Left lung (tissue), 10 donors: Measurements from ENCODE around the gene GINS2. TPM values are rescaled to one million over a fixed set of nuclear protein-coding genes. Genes with fewer than 3 reads are reported as not detected.
A peak's percentile ranks its signal among the peaks of the same experiment; 100 is the strongest.

ENCODE experiments used
- ATAC-seq: fragments of 200-7000 bp; cut with Tn5 transposase; one replicate; pipeline ENCODE4 v1.9.1; 2020; ENCODE audit warnings: moderate library complexity
- DNase-seq, 4 donors: peaks; one replicate each; pipeline ENCODE4 v3.0.0-alpha.2; 2013 to 2020
- H3K27ac ChIP-seq, 2 donors: fragments of 200-600 bp; sonication (generic) in 1 of 2; one replicate each; pipeline versions ENCODE4 v1.5.0 to v1.8.0; 2020 to 2021
- H3K27me3 ChIP-seq, 2 donors: fragments of 200-600 bp; sonication (generic) in 1 of 2; one replicate each; pipeline versions ENCODE4 v1.5.0 to v1.8.0; 2020 to 2021
- H3K36me3 ChIP-seq, 2 donors: fragments of 200-600 bp; sonication (generic) in 1 of 2; one replicate each; pipeline versions ENCODE4 v1.5.0 to v1.8.0; 2020 to 2021
- H3K4me1 ChIP-seq, 2 donors: fragments of 200-600 bp; one replicate each; pipeline ENCODE4 v1.8.0; 2021
- H3K4me3 ChIP-seq, 2 donors: fragments of 200-600 bp; sonication (generic) in 1 of 2; one replicate each; pipeline versions ENCODE4 v1.5.0 to v1.8.0; 2020 to 2021; ENCODE audit warnings: mild to moderate bottlenecking in 1 of 2
- H3K9me3 ChIP-seq, 2 donors: fragments of 200-600 bp; sonication (generic) in 1 of 2; one replicate each; pipeline versions ENCODE4 v1.5.0 to v1.8.0; 2020 to 2021
- intact Hi-C, 2 donors: fragments of 100-400 bp; cut with DNase I; formaldehyde crosslinking; loops; one replicate each; pipeline versions ENCODE4 v1.11.2 to v1.14.2; 2022
- polyA plus RNA-seq, 6 donors: library from polyadenylated mRNA; unstranded; fragments of 120-200 nt; gene quantifications; one replicate each; pipeline ENCODE4 v1.2.1, GENCODE V29; 2013; ENCODE audit not compliant: insufficient read length in 6 of 6
- total RNA-seq, 2 donors: library from RNA; stranded (reverse); fragmentation: NEBNext Ultra II Directional; extraction: Animal tissue kit (Norgen Biotek cat#: 25700); gene quantifications; one replicate each; pipeline ENCODE4 v1.2.1, GENCODE V29; 2021
- TF ChIP-seq, protein P1 (sequence below), 2 donors: fragments of 200-600 bp; sonication (generic) in 1 of 2; IDR thresholded peaks; one replicate each; pipeline versions ENCODE4 v1.5.0 to v1.8.0; 2021; ENCODE audit warnings: antibody characterized with exemption in 2 of 2
- donor health status: DM: no; HTN: yes; CAD: no.
- donor health status: DM: no; HTN: no; CAD: no.

GINS2 gene
- total and polyA plus RNA-seq, 8 donors, result 4.2 to 17.4 (median 13.8) TPM

DNA sequence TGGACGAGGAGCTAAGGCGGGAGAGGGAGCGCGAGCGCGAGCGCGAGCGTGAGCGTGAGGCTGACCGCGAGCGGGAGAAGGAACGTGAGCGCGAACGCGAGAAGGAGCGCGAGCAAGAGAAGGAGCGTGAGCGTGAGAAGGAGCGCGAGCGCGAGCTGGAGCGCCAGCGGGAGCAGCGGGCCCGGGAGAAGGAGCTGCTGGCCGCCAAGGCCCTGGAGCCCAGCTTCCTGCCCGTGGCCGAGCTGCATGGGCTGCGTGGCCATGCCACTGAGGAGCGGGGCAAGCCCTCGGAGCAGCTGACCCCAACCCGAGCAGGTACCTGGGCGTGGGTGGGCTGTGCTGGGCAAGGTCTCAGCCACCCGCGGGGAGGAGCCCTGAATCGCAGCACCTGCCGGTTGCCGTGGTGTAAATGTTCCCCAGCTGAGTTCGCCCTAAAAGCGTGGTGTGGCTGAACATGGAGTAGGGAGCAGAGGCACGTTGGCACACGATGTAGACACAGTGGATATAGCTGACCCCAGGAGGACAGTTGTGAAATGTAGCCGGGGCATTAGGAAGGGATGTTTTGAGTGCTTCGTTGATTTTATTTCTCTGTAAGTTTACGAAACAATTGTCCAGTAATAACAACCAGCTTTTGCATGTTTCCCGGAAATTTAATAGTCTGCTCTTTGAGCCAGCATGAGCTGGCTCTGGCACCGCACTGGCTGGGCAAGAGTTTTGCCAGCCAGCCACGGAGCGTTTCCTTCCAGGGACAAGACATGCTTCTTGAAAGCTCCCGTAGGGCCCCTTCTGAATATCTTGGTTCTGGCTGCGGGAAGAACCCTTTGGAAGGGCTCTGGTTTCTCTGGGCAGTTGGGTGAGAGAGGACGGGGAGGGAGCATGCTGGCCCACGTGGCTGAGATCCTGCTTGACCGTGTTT, 32.1 kb downstream of the GINS2 start:
- H3K36me3 ChIP-seq, result peaks cover 4 to 83% of the 10 kb centered on the region in 2 donors
- no peaks in the 10 kb centered on the region for H3K9me3 ChIP-seq
- TF ChIP-seq, protein P1, sequence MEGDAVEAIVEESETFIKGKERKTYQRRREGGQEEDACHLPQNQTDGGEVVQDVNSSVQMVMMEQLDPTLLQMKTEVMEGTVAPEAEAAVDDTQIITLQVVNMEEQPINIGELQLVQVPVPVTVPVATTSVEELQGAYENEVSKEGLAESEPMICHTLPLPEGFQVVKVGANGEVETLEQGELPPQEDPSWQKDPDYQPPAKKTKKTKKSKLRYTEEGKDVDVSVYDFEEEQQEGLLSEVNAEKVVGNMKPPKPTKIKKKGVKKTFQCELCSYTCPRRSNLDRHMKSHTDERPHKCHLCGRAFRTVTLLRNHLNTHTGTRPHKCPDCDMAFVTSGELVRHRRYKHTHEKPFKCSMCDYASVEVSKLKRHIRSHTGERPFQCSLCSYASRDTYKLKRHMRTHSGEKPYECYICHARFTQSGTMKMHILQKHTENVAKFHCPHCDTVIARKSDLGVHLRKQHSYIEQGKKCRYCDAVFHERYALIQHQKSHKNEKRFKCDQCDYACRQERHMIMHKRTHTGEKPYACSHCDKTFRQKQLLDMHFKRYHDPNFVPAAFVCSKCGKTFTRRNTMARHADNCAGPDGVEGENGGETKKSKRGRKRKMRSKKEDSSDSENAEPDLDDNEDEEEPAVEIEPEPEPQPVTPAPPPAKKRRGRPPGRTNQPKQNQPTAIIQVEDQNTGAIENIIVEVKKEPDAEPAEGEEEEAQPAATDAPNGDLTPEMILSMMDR (IDR thresholded peaks at IDR 0.05), result no peak
- no peak overlapping the region for H3K27ac ChIP-seq
- ATAC-seq (no peak), DNase-seq (peak in 1 of 4 donors; percentile 72)
- H3K27me3 ChIP-seq, result no peaks in the 10 kb centered on the region
- H3K4me1 ChIP-seq, result peaks cover 0 to 23% of the 10 kb centered on the region in 2 donors
- H3K4me3 ChIP-seq, result no peak overlapping the region
- intact Hi-C loops, result no loop called here

DNA sequence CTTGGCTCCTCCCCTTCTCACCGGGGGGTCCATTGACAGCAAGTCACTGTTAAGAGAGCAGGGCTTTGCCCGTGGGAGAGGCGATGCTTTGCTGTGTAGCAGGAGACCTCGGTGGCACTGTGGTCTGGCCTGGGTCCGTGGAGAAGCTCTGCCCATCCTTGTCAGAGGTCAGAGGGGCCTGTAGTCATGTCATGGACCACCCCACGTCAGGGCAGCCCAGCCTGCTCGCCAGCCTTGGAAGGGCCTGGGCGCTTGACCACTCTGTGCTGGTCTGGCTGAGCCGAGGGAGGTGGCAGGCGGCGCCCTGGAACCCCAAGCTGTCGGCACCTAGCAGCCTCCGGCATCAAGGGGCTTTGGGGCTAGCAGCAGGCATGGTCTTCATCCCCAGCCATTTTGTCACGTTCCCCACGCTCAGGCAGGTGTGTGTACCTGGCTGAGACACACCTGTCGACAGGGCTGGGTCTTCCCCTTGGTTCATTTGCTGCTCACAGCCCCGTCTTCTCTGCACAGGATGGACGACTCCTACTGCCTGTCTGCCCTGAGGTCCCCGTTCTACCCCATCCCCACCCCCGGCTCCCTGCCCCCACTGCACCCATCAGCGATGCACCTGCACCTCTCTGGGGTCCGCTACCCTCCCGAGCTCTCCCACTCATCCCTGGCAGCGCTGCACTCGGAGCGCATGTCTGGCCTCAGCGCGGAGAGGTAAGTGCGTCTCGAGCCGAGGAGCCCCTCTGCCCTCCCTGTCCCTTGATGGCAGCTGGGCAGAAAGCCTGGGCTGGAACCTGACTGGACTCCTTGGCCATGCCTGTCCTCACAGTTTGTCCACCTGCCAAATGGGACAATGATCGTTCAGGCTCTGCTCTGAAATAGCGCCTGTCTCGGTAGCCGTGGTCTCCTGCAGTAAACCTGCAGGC, 33.3 kb downstream of the GINS2 start:
- Histone ChIP-seq H3K4me3 (no peak overlapping the region), H3K9me3 (no peaks in the 10 kb centered on the region), H3K27me3 (no peaks in the 10 kb centered on the region), H3K36me3 (peaks cover 4 to 74% of the 10 kb centered on the region in 2 donors), H3K27ac (no peak overlapping the region), H3K4me1 (peaks cover 5 to 29% of the 10 kb centered on the region in 2 donors)
- intact Hi-C loops, result no loop called here
- DNase-seq (peak in 1 of 4 donors; percentile 63), ATAC-seq (no peak)
- TF ChIP-seq, protein P1 (IDR thresholded peaks at IDR 0.05), result no peak

DNA sequence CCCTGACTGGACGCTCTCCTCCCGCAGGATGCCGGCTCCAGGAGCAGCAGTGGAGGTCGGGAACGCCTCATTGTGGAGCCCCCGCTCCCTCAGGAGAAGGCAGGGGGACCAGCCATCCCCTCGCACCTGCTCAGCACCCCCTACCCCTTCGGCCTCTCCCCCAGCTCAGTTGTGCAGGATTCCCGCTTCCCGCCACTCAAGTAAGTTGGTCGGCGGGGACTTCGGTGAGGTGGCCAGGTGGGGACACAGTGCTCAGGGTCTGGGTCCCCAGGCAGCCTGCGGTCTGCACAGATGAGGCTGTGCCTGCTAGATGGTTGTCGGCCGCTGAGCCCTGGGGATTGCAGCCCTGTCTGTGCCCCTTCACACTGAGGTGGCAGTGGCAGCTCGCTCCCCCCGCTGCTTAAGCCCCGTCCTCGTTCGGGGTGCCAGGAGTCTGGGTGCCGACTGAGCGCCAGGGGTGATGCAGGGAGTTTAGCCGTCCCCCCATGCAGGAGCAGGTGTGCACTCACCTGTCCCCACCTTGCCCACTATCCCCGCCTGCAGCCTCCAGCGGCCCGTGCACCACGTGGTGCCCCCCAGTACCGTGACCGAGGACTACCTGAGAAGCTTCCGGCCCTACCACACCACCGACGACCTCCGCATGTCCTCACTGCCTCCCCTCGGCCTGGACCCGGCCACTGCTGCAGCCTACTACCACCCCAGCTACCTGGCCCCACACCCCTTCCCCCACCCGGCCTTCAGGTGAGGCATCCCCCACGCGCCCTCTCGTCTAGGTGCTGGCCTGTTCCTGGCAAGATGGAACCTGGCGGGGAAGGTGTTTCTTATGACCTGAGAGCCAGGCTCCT, 34.3 kb downstream of the GINS2 start:
- TF ChIP-seq, protein P1 (IDR thresholded peaks at IDR 0.05), result no peak
- H3K27me3 ChIP-seq, result no peaks in the 10 kb centered on the region
- H3K36me3 ChIP-seq, result peaks cover 4 to 74% of the 10 kb centered on the region in 2 donors
- peaks cover 5 to 29% of the 10 kb centered on the region in 2 donors for H3K4me1 ChIP-seq
- H3K9me3 ChIP-seq, result no peaks in the 10 kb centered on the region
- H3K4me3 ChIP-seq, result no peak overlapping the region
- DNase-seq (peak in 1 of 4 donors; percentile 73), ATAC-seq (no peak)
- H3K27ac ChIP-seq, result no peak overlapping the region
- intact Hi-C loops, result no loop called here

DNA sequence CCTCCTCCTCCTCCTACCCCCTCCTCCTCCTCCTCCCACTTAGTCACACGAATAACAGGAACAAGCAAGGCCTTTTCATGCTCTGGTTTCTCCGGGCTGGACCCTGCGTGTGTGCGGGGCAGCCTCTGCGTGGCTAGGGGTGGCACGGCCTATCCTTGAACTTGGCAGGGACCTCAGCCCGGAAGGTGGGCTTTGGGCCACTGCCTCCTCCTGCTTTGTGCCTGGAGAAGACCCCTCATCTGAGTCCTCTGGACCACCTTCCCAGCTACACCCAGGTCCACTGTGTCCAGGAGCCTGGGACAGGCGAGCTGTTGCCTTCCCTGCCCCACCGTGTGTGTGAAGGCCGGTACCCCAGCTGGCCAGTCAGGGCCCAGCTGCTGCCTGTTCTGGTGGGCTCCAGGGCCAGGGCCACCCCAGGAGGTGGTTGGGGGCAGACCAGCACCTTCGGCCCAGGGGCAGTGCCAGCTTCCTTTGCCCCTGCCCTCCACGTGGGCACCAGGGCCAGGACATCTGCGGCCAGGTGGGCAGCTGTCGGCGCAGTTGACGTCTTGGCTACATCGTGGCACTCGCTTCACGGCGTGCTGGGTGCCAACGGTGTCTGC, 35.4 kb downstream of the GINS2 start:
- intact Hi-C loops, result no loop called here
- Histone ChIP-seq H3K27ac (peak overlapping the region in 1 of 2 donors; percentile 63), H3K36me3 (peaks cover 4 to 74% of the 10 kb centered on the region in 2 donors)

More for the DNA sequence above, 35.4 kb downstream of the GINS2 start:
- H3K4me1 ChIP-seq, result peaks cover 5 to 29% of the 10 kb centered on the region in 2 donors
- H3K9me3 ChIP-seq, result no peaks in the 10 kb centered on the region
- H3K4me3 ChIP-seq, result no peak overlapping the region
- ATAC-seq (no peak), DNase-seq (peak in 1 of 4 donors; percentile 67)
- TF ChIP-seq, protein P1 (IDR thresholded peaks at IDR 0.05), result no peak
- H3K27me3 ChIP-seq, result no peaks in the 10 kb centered on the region
